ENCODE measurements around the gene PRKAB2.
A peak's percentile ranks its signal among the peaks of the same experiment; 100 is the strongest.
"Not testable (repeated sequence)": the region's sequence is repeated elsewhere in the genome, so short reads cannot be mapped to it uniquely, and the experiment has no call there.

Gene PRKAB2

GRCh38 chr1:147172168-147173016 lies at the start of gene PRKAB2:
Gene PRKAB2, minus strand, starts transcription at chr1:147172470. Its CDS starts 326 bp downstream, at chr1:147172144.
- peak; percentile 93 for DNase-seq (ENCODE audit: low spot score)

GRCh38 chr1:147218606-147219005 lies 46.3 kb upstream of the PRKAB2 start:
- no peak for DNase-seq (ENCODE audit: low spot score)

GRCh38 chr1:147217141-147217540 lies 44.9 kb upstream of the PRKAB2 start:
- no peak for DNase-seq (ENCODE audit: low spot score)

GRCh38 chr1:147216124-147216523 lies 43.9 kb upstream of the PRKAB2 start:
- no peak for DNase-seq (ENCODE audit: low spot score)

DNA sequence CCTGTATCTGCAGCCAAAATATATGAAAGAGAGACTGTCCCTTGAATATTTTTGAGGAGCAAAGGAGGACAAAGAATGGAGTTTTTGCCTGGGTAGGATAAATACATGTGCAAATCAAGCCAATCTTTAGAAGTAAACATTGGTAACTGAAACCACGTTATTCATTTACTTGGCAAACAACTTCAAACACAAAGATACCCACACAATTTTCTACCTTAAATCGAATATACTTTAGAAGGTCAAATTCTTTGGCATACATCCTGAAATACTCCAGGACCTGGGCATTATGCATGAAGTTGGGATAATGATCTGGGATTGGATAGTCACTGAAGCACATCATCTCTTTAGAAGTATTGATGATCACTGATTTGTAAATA lies 43.3 kb upstream of the PRKAB2 start:
- DNase-seq (ENCODE audit: low spot score), result no peak

- DNase-seq (ENCODE audit: low spot score), result no peak
Observed at GRCh38 chr1:147214842-147215539, 42.7 kb upstream of the PRKAB2 start.

DNA sequence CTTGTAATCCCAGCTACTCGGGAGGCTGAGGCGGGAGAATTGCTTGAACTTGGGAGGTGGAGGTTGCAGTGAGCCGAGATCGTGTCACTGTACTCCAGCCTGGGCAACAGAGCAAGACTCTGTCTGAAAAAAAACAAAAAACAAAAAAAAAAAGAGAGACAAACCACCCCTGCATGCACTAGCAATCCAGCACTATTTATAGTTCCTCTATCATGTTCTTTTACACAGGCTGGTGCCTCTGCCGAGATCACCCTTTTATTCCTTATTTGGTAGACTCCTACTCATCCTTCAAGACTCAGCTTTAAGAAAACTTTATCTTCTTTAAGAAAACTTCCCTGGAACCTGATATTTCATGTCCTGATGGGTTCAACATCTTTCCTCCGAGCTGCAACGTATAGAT lies 42.1 kb upstream of the PRKAB2 start:
- no peak for DNase-seq (ENCODE audit: low spot score)

GRCh38 chr1:147213271-147213670 lies 41.0 kb upstream of the PRKAB2 start:
- DNase-seq (ENCODE audit: low spot score), result no peak

- no peak for DNase-seq (ENCODE audit: low spot score)
Observed at GRCh38 chr1:147211577-147211976, 39.3 kb upstream of the PRKAB2 start.

DNA sequence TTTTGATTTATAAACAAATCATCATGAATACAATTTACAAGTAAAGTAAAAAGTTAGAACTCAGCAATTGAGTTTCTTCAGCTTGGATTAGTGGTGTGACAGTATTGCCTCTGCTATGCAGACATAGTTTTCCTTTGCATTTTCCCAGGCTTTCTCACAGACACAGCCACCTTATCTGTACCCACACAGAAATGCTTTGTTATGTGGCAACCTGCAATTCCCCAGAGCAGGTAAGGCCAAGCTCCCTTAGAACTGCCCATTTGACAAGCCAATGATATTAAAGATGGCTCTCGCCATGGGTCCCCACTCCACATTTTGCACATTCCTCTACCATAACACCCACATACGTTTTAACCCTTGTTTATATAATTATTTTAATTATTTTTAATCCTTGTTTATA lies 38.7 kb upstream of the PRKAB2 start:
- DNase-seq (ENCODE audit: low spot score), result no peak

- DNase-seq (ENCODE audit: low spot score), result no peak
Observed at GRCh38 chr1:147209825-147210821, 37.9 kb upstream of the PRKAB2 start.

DNA sequence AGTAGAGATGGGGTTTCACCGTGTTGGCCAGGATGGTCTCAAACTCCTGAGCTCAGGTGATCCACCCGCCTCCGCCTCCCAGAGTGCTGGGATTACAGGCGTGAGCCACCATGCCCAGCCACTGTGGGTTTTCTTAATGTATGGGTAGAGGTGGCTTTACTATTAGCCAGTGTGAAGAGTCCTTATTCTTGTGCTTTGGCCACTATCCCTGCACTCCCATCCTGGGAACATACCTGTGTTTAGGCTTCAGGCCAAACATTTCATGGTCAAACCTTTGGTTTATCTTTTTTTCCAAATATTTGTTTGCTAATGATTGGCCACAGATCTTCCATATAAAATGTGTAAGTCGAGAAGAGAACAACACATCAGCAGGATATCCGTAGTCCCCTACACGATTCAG lies 36.3 kb upstream of the PRKAB2 start:
- no peak for DNase-seq (ENCODE audit: low spot score)

GRCh38 chr1:147207192-147207591 lies 34.9 kb upstream of the PRKAB2 start:
- DNase-seq (ENCODE audit: low spot score), result no peak

DNA sequence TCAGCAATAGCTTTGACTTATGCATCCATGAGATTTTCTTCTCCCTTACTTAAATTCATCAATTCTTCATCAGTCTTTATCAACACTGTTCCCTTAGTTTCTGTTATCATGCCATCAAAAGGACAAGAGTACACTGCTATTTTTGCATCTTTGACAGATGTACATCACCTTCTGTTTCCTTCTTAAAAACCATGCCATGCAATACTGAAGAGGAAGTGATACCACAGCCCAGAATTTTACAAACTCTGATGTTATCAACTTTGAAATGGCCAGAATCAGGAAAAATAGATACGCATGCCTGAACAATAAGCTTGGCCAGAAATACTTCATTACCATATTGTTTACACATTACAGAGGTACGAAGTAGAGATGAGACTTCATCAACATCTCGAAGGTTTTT lies 31.8 kb upstream of the PRKAB2 start:
- DNase-seq (ENCODE audit: low spot score), result no peak

- no peak for DNase-seq (ENCODE audit: low spot score)
Observed at GRCh38 chr1:147202576-147202975, 30.3 kb upstream of the PRKAB2 start.

DNA sequence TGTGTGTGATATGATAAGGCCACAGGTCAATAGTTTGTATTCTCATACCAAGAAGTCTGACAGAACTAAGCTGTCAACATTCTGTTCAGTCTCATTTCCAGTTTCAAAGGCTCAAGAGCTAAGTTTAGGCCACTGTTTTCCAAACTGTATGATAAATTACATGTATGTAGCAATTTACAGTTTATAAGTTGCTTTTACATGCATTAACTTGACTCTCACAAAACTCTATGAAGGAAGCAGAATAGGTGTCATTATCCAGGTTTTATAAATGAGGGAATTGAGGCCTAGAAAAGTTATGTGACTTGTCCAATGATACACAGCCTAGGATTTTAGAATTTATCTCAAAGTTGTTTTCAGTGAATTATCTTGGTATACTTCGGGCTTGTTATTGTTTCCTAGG lies 29.5 kb upstream of the PRKAB2 start:
- DNase-seq (ENCODE audit: low spot score), result no peak

GRCh38 chr1:147201276-147201675 lies 29.0 kb upstream of the PRKAB2 start:
- no peak for DNase-seq (ENCODE audit: low spot score)

- not testable (repeated sequence) for DNase-seq (ENCODE audit: low spot score)
Observed at GRCh38 chr1:147197324-147197723, 25.1 kb upstream of the PRKAB2 start.

DNA sequence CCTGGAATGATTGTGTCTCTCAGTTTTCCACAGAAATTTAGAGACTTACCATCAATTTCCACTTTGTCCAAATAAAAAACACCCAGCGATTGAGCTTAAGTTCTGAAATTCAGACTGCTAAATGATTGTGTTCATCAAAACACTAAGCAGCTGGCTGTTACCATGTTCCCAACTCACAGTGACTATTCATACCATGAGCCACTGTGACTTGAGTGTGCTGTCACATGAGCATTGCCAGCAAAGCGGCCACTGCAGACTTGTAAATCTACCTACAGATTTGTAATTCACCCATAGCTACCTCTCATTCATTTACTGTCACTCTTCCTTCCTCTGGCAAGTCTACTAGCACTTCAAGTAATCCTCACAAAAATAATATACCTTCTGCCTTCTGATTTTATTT lies 17.2 kb upstream of the PRKAB2 start:
- DNase-seq (ENCODE audit: low spot score), result no peak

GRCh38 chr1:147185432-147185831 lies 13.2 kb upstream of the PRKAB2 start:
- no peak for DNase-seq (ENCODE audit: low spot score)

DNA sequence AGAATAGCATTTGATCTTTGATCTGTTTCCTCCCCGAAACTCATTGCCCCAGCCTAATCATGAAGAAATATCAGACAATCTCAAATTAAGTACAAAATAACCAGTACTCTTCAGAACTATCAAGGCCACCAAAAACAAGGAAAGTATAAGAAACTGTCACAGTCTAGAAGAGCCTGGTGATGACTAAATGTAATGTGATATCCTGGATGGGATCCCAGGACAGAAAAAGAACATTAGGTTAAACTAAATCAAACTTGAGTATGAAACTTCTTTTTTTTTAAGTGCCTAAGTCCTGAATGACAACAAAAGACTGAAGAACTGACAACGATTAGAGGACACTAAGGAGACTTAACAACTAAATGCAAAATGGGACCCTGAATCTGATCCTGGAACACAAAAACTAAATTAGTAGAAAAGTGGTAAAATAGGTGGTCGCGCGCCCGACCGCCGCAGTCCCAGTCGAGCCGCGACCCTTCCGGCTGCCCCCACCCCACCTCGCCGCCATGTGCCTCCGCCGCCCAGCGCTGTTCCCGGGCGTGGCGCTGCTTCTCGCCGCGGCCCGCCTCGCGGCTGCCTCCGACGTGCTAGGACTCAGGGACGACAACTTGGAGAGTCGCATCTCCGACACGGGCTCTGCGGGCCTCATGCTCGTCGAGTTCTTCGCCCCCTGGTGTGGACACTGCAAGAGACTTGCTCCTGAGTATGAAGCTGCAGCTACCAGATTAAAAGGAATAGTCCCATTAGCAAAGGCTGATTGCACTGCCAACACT lies 5.5 kb upstream of the PRKAB2 start:
- DNase-seq (ENCODE audit: low spot score), result no peak

Measured in activated CD4-positive, alpha-beta T cell treated with anti-CD3 and anti-CD28 coated beads, Interleukin-2, Interleukin-4, amounts not matched to agents 100 ng/mL and 50 ng/mL, durations not matched to agents 16 hours and 8 hours (primary cell).